Caco-2 (cell line): ENCODE data around the gene GNAS-AS1. TPM values are rescaled to one million over a fixed set of nuclear protein-coding genes. Genes with fewer than 3 reads are reported as not detected.

Experiments
- BruUV-seq: library from RNA; stranded (reverse); fragments of 400-500 nt; replicated peaks from 2 replicates; lab custom pipeline; 2021; lab: Mats Ljungman, UMichigan
- CTCF ChIA-PET: fragments of 300-600 bp; sonication (Branson Sonifier 250); formaldehyde crosslinking; loops from one replicate; lab custom pipeline; 2022; ENCODE audit warnings: antibody characterized with exemption; lab: Charles Lee
- POLR2A ChIA-PET: fragments of 300-600 bp; sonication (Branson Sonifier 250); formaldehyde crosslinking; loops from one replicate; lab custom pipeline; 2022; ENCODE audit warnings: antibody characterized with exemption; lab: Charles Lee
- DNase-seq, 2 experiments: peaks; one replicate each; pipeline versions ENCODE4 v3.0.0 to v3.0.0-alpha.2; 2020 to 2022
- H3K27me3 ChIP-seq: replicated peaks from 2 replicates; pipeline ENCODE4 v1.6.0; 2011; ENCODE audit warnings: low read length; ENCODE audit not compliant: control insufficient read depth, insufficient read depth
- H3K36me3 ChIP-seq: 2 replicates; pipeline ENCODE4 v1.5.1; 2011; ENCODE audit warnings: low read length; ENCODE audit not compliant: control insufficient read depth, insufficient read depth
- H3K4me1 ChIP-seq: fragments of 250-450 bp; sonication (Bioruptor Pico); 2 replicates; pipeline ENCODE4 v1.5.1; 2020; ENCODE audit warnings: mild to moderate bottlenecking
- H3K4me3 ChIP-seq: 2 replicates; pipeline ENCODE4 v1.5.1; 2011; ENCODE audit warnings: low read depth, mild to moderate bottlenecking, control low read depth, low read length
- H3K9me3 ChIP-seq: fragments of 250-450 bp; sonication (Bioruptor Pico); 2 replicates; pipeline ENCODE4 v1.5.1; 2020; ENCODE audit warnings: mild to moderate bottlenecking, moderate library complexity
- H3K27ac Mint-ChIP-seq: one replicate; pipeline ENCODE4 v1.8.0; 2022; ENCODE audit warnings: mixed read lengths; ENCODE audit not compliant: unreplicated experiment
- H3K27me3 Mint-ChIP-seq: one replicate; pipeline ENCODE4 v1.8.0; 2022; ENCODE audit warnings: mixed read lengths; ENCODE audit not compliant: insufficient read depth, unreplicated experiment
- H3K36me3 Mint-ChIP-seq: one replicate; pipeline ENCODE4 v1.8.0; 2022; ENCODE audit warnings: mild to moderate bottlenecking, mixed read lengths; ENCODE audit not compliant: insufficient read depth, unreplicated experiment
- H3K4me1 Mint-ChIP-seq: one replicate; pipeline ENCODE4 v1.8.0; 2022; ENCODE audit warnings: low read depth, mixed read lengths; ENCODE audit not compliant: unreplicated experiment
- H3K4me3 Mint-ChIP-seq: one replicate; pipeline ENCODE4 v1.8.0; 2022; ENCODE audit warnings: mild to moderate bottlenecking, moderate library complexity, mixed read lengths; ENCODE audit not compliant: unreplicated experiment
- H3K9me3 Mint-ChIP-seq: one replicate; pipeline ENCODE4 v1.8.0; 2022; ENCODE audit warnings: mixed read lengths; ENCODE audit not compliant: unreplicated experiment
- CTCF ChIP-seq, 2 experiments: fragments of 200-600 bp in 1 of 2; IDR thresholded peaks; 1 replicate in 1 of 2; 2 replicates in 1 of 2; pipeline versions ENCODE4 v1.5.1 to v1.8.0; 2011 to 2022; ENCODE audit warnings: antibody characterized with exemption in 1 of 2, control low read depth in 1 of 2, inconsistent platforms in 1 of 2, low read depth in 1 of 2, low read length in 1 of 2, mild to moderate bottlenecking in 1 of 2, moderate library complexity in 1 of 2; ENCODE audit not compliant: insufficient read depth in 1 of 2, severe bottlenecking in 1 of 2, unreplicated experiment in 1 of 2
- intact Hi-C: fragments of 100-400 bp; cut with micrococcal nuclease; formaldehyde crosslinking; loops from one replicate; pipeline ENCODE4 v1.10.0; 2022; ENCODE audit not compliant: unreplicated experiment
- total RNA-seq: library from RNA; stranded (reverse); gene quantifications from 2 replicates; pipeline ENCODE4 v1.2.3, GENCODE V29; 2022

Gene GNAS-AS1
- total RNA-seq, 1 experiment from 2014 or later, result 5.1 TPM

GRCh38 chr20:58878399-58878798 is 27.7 kb upstream of the GNAS-AS1 start:
- Mint-ChIP-seq H3K36me3 (no peaks in the 10 kb centered on the region), H3K4me3 (no peak overlapping the region), H3K4me1 (peaks cover 9% of the 10 kb centered on the region), H3K27ac (no peak overlapping the region), H3K9me3 (no peaks in the 10 kb centered on the region), H3K27me3 (peaks cover 36% of the 10 kb centered on the region)
- CTCF ChIA-PET, result no interaction called here
- POLR2A ChIA-PET, result no interaction called here
- no peak for TF ChIP-seq CTCF (IDR thresholded peaks at IDR 0.05; ENCODE audit: insufficient read depth in 1 of 2, low read depth in 1 of 2, low read length in 1 of 2, severe bottlenecking in 1 of 2, unreplicated experiment in 1 of 2)
- no TSS peak for BruUV-seq
- Histone ChIP-seq H3K4me3 (no peak overlapping the region), H3K27me3 (peaks cover 3% of the 10 kb centered on the region; the same call in 1 of the 2 replicates), H3K9me3 (no peaks in the 10 kb centered on the region), H3K36me3 (no peaks in the 10 kb centered on the region), H3K4me1 (0 out of 2 replicates have a peak, but pooled peaks cover 5% of the 10 kb centered on the region)
- intact Hi-C loops, result no loop called here
- no peak for DNase-seq

GRCh38 chr20:58877976-58878360 is 27.3 kb upstream of the GNAS-AS1 start:
- Histone ChIP-seq H3K27me3 (peaks cover 3% of the 10 kb centered on the region; the same call in 1 of the 2 replicates), H3K4me1 (0 out of 2 replicates have a peak, but pooled peaks cover 1% of the 10 kb centered on the region), H3K4me3 (no peak overlapping the region), H3K36me3 (no peaks in the 10 kb centered on the region), H3K9me3 (no peaks in the 10 kb centered on the region)
- POLR2A ChIA-PET, result no interaction called here
- Mint-ChIP-seq H3K9me3 (no peaks in the 10 kb centered on the region), H3K27ac (no peak overlapping the region), H3K4me1 (peaks cover 5% of the 10 kb centered on the region), H3K27me3 (peaks cover 34% of the 10 kb centered on the region), H3K36me3 (no peaks in the 10 kb centered on the region), H3K4me3 (no peak overlapping the region)
- intact Hi-C loops, result no loop called here
- TF ChIP-seq CTCF (IDR thresholded peaks at IDR 0.05; ENCODE audit: insufficient read depth in 1 of 2, low read depth in 1 of 2, low read length in 1 of 2, severe bottlenecking in 1 of 2, unreplicated experiment in 1 of 2), result no peak
- BruUV-seq, result no TSS peak
- CTCF ChIA-PET, result no interaction called here
- DNase-seq, result no peak

DNA sequence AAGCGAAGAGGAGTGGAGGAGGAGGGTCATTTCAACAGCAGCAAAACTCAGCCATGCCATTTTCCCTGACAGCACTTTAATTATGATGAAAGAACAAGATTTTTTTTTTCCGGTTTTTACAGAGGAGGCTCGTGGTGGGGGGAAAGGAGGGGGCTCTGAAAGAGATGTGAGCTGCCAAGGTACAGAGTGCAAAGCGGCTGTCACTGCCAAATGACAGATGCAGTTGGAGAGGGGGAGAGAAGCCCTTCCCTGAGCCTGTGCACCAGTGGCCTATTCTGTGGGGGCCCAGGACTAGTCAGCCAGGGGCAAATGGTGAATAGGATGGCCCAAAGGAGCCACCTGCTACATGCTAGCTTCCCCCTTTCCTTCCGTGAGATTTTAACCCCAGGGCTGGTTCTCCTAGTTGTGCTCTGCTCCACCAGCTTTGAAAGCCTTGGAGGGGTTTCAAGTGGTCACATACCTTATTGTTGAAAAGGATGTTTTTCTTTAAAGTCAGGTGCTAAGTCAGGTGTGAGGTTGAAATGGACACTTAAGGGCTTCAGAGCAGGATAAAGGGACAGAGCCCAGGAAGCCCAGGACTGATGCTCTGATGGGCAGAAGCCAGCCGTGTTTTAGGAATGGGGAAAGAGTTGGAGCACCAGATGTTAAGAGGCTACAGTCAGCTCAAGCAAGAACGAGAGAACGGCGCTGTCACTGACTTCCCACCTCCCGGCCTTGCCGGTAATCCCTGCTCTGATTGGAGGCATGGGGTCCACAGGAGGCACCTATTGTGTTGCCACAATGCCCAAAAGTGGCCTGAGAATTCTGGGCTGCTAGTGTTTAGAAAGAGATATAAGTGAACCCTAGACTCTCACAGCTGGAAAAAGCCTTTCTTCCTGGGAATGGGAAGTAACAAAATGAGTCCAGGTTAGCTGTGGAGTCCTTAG is 26.6 kb upstream of the GNAS-AS1 start:
- peaks cover 33% of the 10 kb centered on the region for H3K27me3 Mint-ChIP-seq
- no peak overlapping the region for H3K27ac Mint-ChIP-seq
- Histone ChIP-seq H3K9me3 (no peaks in the 10 kb centered on the region), H3K36me3 (no peaks in the 10 kb centered on the region), H3K4me1 (no peaks in the 10 kb centered on the region), H3K27me3 (peaks cover 3% of the 10 kb centered on the region; the same call in 1 of the 2 replicates), H3K4me3 (no peak overlapping the region)
- BruUV-seq, result no TSS peak
- no peaks in the 10 kb centered on the region for H3K36me3 Mint-ChIP-seq
- H3K4me1 Mint-ChIP-seq, result no peaks in the 10 kb centered on the region
- TF ChIP-seq CTCF (IDR thresholded peaks at IDR 0.05; ENCODE audit: insufficient read depth in 1 of 2, low read depth in 1 of 2, low read length in 1 of 2, severe bottlenecking in 1 of 2, unreplicated experiment in 1 of 2), result no peak
- no peaks in the 10 kb centered on the region for H3K9me3 Mint-ChIP-seq
- CTCF ChIA-PET, result interaction anchor here (1.0 kb wide), 1 partner anchor 9 kb away, joined by 5 read pairs; no protein-coding TSS in a partner anchor
- intact Hi-C loops, result no loop called here
- no peak for DNase-seq
- no peak overlapping the region for H3K4me3 Mint-ChIP-seq
- POLR2A ChIA-PET, result no interaction called here
